H1 (cell line): ENCODE data around the gene TMED9. TPM values are rescaled to one million over a fixed set of nuclear protein-coding genes. Genes with fewer than 3 reads are reported as not detected.

Source experiments
- CTCF ChIA-PET: fragments of 300-600 bp; sonication (Branson Sonifier 250); formaldehyde crosslinking; loops from one replicate; lab custom pipeline; 2021; ENCODE audit not compliant: partially characterized antibody; lab: Charles Lee
- POLR2A ChIA-PET: fragments of 300-600 bp; sonication (Branson Sonifier 250); formaldehyde crosslinking; loops from one replicate; lab custom pipeline; 2021; ENCODE audit warnings: inconsistent platforms; ENCODE audit not compliant: partially characterized antibody; lab: Charles Lee
- DNase-seq, 2 experiments: peaks; one replicate each; pipeline versions ENCODE4 v3.0.0 to v3.0.0-alpha.2; 2010 to 2022; ENCODE audit warnings: low spot score in 2 of 2, low read depth in 1 of 2, mixed read lengths in 1 of 2
- FAIRE-seq: peaks from 2 replicates; lab custom pipeline; 2011; peaks lifted over from hg19 to GRCh38; lab: Jason Lieb, UNC
- H2AFZ ChIP-seq: 2 replicates; pipeline ENCODE4 v1.8.1; 2012; ENCODE audit warnings: low read length, inconsistent platforms
- H2AK5ac ChIP-seq: 2 replicates; pipeline ENCODE4 v1.6.1; 2013; ENCODE audit warnings: low read depth, low read length
- H2BK120ac ChIP-seq: replicated peaks from 2 replicates; pipeline ENCODE3; 2013; ENCODE audit warnings: low read depth, low read length, inconsistent platforms
- H2BK12ac ChIP-seq: 2 replicates; pipeline ENCODE4 v1.6.1; 2013; ENCODE audit warnings: low read depth, low read length
- H2BK15ac ChIP-seq: 2 replicates; pipeline ENCODE4 v1.6.1; 2013; ENCODE audit warnings: low read length
- H2BK20ac ChIP-seq: 2 replicates; pipeline ENCODE4 v1.6.1; 2013; ENCODE audit warnings: low read length
- H2BK5ac ChIP-seq: 2 replicates; pipeline ENCODE4 v1.6.1; 2013; ENCODE audit warnings: low read depth, low read length
- H3K14ac ChIP-seq: 2 replicates; pipeline ENCODE4 v1.6.1; 2013; ENCODE audit warnings: inconsistent platforms; ENCODE audit not compliant: insufficient read length
- H3K18ac ChIP-seq: 2 replicates; pipeline ENCODE4 v1.6.1; 2013; ENCODE audit warnings: low read length; ENCODE audit errors: extremely low read depth
- H3K23ac ChIP-seq: 2 replicates; pipeline ENCODE4 v1.6.1; 2013; ENCODE audit warnings: inconsistent platforms; ENCODE audit not compliant: insufficient read length
- H3K23me2 ChIP-seq: 2 replicates; pipeline ENCODE4 v1.6.1; 2013; ENCODE audit warnings: low read depth, low read length
- H3K27ac ChIP-seq: 2 replicates; pipeline ENCODE4 v1.6.1; 2011; ENCODE audit warnings: low read depth, low read length, inconsistent platforms
- H3K27me3 ChIP-seq, 4 experiments: replicated peaks in 1 of 4; 1 replicate in 1 of 4; 2 replicates in 3 of 4; pipeline versions ENCODE4 v1.6.1 to v1.8.1; 2011 to 2013; ENCODE audit warnings: low read length in 3 of 4, mild to moderate bottlenecking in 3 of 4, inconsistent platforms in 2 of 4, mixed read lengths in 2 of 4, moderate library complexity in 1 of 4; ENCODE audit not compliant: control insufficient read depth in 3 of 4, insufficient read depth in 3 of 4; ENCODE audit errors: extremely low read depth in 1 of 4
- H3K36me3 ChIP-seq, 4 experiments: 2 replicates each; pipeline versions ENCODE4 v1.6.1 to v1.8.1; 2011 to 2013; ENCODE audit warnings: mild to moderate bottlenecking in 4 of 4, low read length in 3 of 4, moderate library complexity in 2 of 4, control low read depth in 1 of 4, inconsistent platforms in 1 of 4; ENCODE audit not compliant: insufficient read depth in 4 of 4, control insufficient read depth in 2 of 4
- H3K4ac ChIP-seq: replicated peaks from 2 replicates; pipeline ENCODE3; 2013; ENCODE audit warnings: low read length, low read depth, mixed read lengths, inconsistent platforms; ENCODE audit not compliant: insufficient read length
- H3K4me1 ChIP-seq, 4 experiments: replicated peaks in 1 of 4; 1 replicate in 1 of 4; 2 replicates in 3 of 4; pipeline versions ENCODE4 v1.6.1 to v1.8.1; 2011 to 2013; ENCODE audit warnings: low read length in 3 of 4, inconsistent platforms in 2 of 4, mixed read lengths in 1 of 4; ENCODE audit not compliant: insufficient read depth in 4 of 4, control insufficient read depth in 3 of 4
- H3K4me2 ChIP-seq, 2 experiments: 2 replicates each; pipeline versions ENCODE4 v1.6.1 to v1.8.1; 2011 to 2013; ENCODE audit warnings: low read depth in 2 of 2, low read length in 2 of 2, control low read depth in 1 of 2, inconsistent platforms in 1 of 2, mild to moderate bottlenecking in 1 of 2; ENCODE audit not compliant: insufficient read depth in 1 of 2
- H3K4me3 ChIP-seq, 4 experiments: fragments of 200-600, 300-600 bp in 1 of 4; sonication (generic), shearing (Covaris generic), sonication (Bioruptor Twin) in 1 of 4; 2 replicates each; pipeline versions ENCODE4 v1.5.1 to v1.8.1; 2011 to 2016; ENCODE audit warnings: low read length in 4 of 4, low read depth in 3 of 4, control low read depth in 2 of 4, inconsistent platforms in 2 of 4, mild to moderate bottlenecking in 2 of 4, mixed read lengths in 1 of 4, moderate library complexity in 1 of 4; ENCODE audit not compliant: insufficient read depth in 2 of 4; ENCODE audit errors: extremely low read depth in 1 of 4
- H3K56ac ChIP-seq: replicated peaks from 2 replicates; pipeline ENCODE3; 2013; ENCODE audit warnings: low read depth, mild to moderate bottlenecking, mixed read lengths, low read length, inconsistent platforms; ENCODE audit not compliant: insufficient read length
- H3K79me1 ChIP-seq: 2 replicates; pipeline ENCODE4 v1.6.1; 2013; ENCODE audit warnings: low read depth, low read length, control low read depth
- H3K79me2 ChIP-seq, 2 experiments: 2 replicates each; pipeline versions ENCODE4 v1.6.1 to v1.8.1; 2012 to 2013; ENCODE audit warnings: low read length in 2 of 2, mild to moderate bottlenecking in 2 of 2, inconsistent platforms in 1 of 2; ENCODE audit not compliant: insufficient read depth in 2 of 2, control insufficient read depth in 1 of 2
- H3K9ac ChIP-seq, 4 experiments: replicated peaks in 1 of 4; 1 replicate in 1 of 4; 2 replicates in 3 of 4; pipeline versions ENCODE4 v1.6.1 to v1.8.1; 2011 to 2013; ENCODE audit warnings: low read depth in 3 of 4, low read length in 3 of 4, control low read depth in 2 of 4, mild to moderate bottlenecking in 2 of 4, moderate library complexity in 2 of 4, inconsistent platforms in 1 of 4; ENCODE audit errors: extremely low read depth in 1 of 4
- H3K9me3 ChIP-seq, 2 experiments: 2 replicates each; pipeline versions ENCODE4 v1.6.1 to v1.8.1; 2012 to 2013; ENCODE audit warnings: mild to moderate bottlenecking in 2 of 2, moderate library complexity in 2 of 2, control low read depth in 1 of 2, inconsistent platforms in 1 of 2, low read depth in 1 of 2, low read length in 1 of 2, mixed read lengths in 1 of 2; ENCODE audit not compliant: insufficient read depth in 2 of 2
- H4K20me1 ChIP-seq, 2 experiments: replicated peaks in 1 of 2; 2 replicates each; pipeline versions ENCODE3 to v1.8.1; 2011 to 2013; ENCODE audit warnings: inconsistent platforms in 2 of 2, low read length in 2 of 2, mild to moderate bottlenecking in 1 of 2; ENCODE audit not compliant: insufficient read depth in 2 of 2, control insufficient read depth in 1 of 2
- H4K5ac ChIP-seq: 2 replicates; pipeline ENCODE4 v1.6.1; 2013; ENCODE audit warnings: low read length, low read depth, mixed read lengths, inconsistent platforms; ENCODE audit not compliant: insufficient read length
- H4K8ac ChIP-seq: 2 replicates; pipeline ENCODE4 v1.8.0; 2013; ENCODE audit warnings: mild to moderate bottlenecking, moderate library complexity, low read length, inconsistent platforms; ENCODE audit not compliant: insufficient read depth; ENCODE audit errors: extremely low read depth
- H4K91ac ChIP-seq: replicated peaks from 2 replicates; pipeline ENCODE3; 2013; ENCODE audit warnings: low read length, mixed read lengths, inconsistent platforms; ENCODE audit not compliant: insufficient read length
- RNF2 ChIP-seq: fragments of 200-900, 300-1000 bp; sonication (generic); IDR thresholded peaks from 2 replicates; pipeline ENCODE4 v1.7.1; 2016; ENCODE audit warnings: borderline replicate concordance, low read depth, mild to moderate bottlenecking, antibody characterized with exemption, low read length; ENCODE audit not compliant: poor library complexity, severe bottlenecking; ENCODE audit errors: missing control alignments
- SIRT6 ChIP-seq: IDR thresholded peaks from one replicate; pipeline ENCODE4 v1.7.1; 2012; ENCODE audit warnings: low read length, inconsistent platforms
- TAF1 ChIP-seq: IDR thresholded peaks from 2 replicates; pipeline ENCODE4 v1.6.1; 2011; ENCODE audit warnings: mild to moderate bottlenecking, low read depth, low read length
- WGBS, 2 experiments: shearing (Covaris generic) in 1 of 2; methylation state at CpG; one replicate each; pipeline versions ENCODE4 v1.1.6 to v1.1.7; 2013 to 2015; ENCODE audit warnings: low lambda C conversion rate in 2 of 2, mixed read lengths in 2 of 2, inconsistent platforms in 1 of 2, low coverage in 1 of 2, missing lambda C conversion rate in 1 of 2; ENCODE audit not compliant: insufficient replicate concordance in 2 of 2, insufficient coverage in 1 of 2, insufficient read length in 1 of 2; ENCODE audit errors: extremely low coverage in 1 of 2, missing lambda C conversion rate in 1 of 2; 5-methylcytosine and 5-hydroxymethylcytosine counted together
- polyA plus RNA-seq, 7 experiments: library from polyadenylated mRNA; depleted of rRNA in 3 of 7; stranded (reverse) in 5 of 7; unstranded in 2 of 7; fragments of >200 nt in 5 of 7; fragments of 200-250 nt in 2 of 7; gene quantifications; 1 replicate in 5 of 7; 2 replicates in 1 of 7; 4 replicates in 1 of 7; pipeline versions ENCODE4 v1.2.1 to v1.2.3, GENCODE V29; 2011 to 2013; ENCODE audit warnings: missing spikeins in 2 of 7, mixed read lengths in 2 of 7
- total RNA-seq: library from RNA; stranded (reverse); fragmentation: NEBNext Ultra II Directional; extraction: Animal tissue kit (Norgen Biotek cat#: 25700); gene quantifications from 2 replicates; pipeline ENCODE4 v1.2.1, GENCODE V29; 2021

Gene TMED9
- total and polyA plus RNA-seq, 2 of the 8 experiments (the other 6 are each of a cell fraction or from before 2014, with no cell fraction given) = 130 to 160 TPM

GRCh38 chr5:177620560-177620959, 28.6 kb downstream of the TMED9 start:
- CTCF ChIA-PET = no interaction called here
- Histone ChIP-seq H2BK5ac (no peak overlapping the region), H3K18ac (no peak overlapping the region), H3K4me2 (no peak overlapping the region), H3K23ac (no peak overlapping the region), H2BK20ac (no peak overlapping the region), H3K27ac (no peak overlapping the region), H3K79me1 (no peaks in the 10 kb centered on the region), H3K4me3 (no peak overlapping the region), H4K8ac (no peak overlapping the region), H3K56ac (no peak overlapping the region), H3K23me2 (no peaks in the 10 kb centered on the region), H2BK12ac (no peak overlapping the region), H2BK120ac (no peak overlapping the region), H4K91ac (no peak overlapping the region), H3K9me3 (no peaks in the 10 kb centered on the region), H3K14ac (no peak overlapping the region), H3K4ac (no peak overlapping the region), H4K5ac (no peak overlapping the region), H3K79me2 (no peaks in the 10 kb centered on the region), H3K4me1 (no peaks in the 10 kb centered on the region), H4K20me1 (no peaks in the 10 kb centered on the region), H2BK15ac (no peak overlapping the region), H3K36me3 (peaks cover 0 to 14% (median 0%) of the 10 kb centered on the region in 4 experiments; a peak in 2 of 8 replicates), H3K27me3 (no peaks in the 10 kb centered on the region), H2AFZ (no peak overlapping the region), H3K9ac (no peak overlapping the region), H2AK5ac (no peak overlapping the region)
- WGBS, 2 experiments = 93% methylated on average over 2 of the region's 2 CpGs; no CpG with 5 or more reads in 1 of the 2 experiments
- FAIRE-seq (no peak), DNase-seq (no peak)
- POLR2A ChIA-PET = no interaction called here
- no peak for TF ChIP-seq RNF2
- no peak for TF ChIP-seq TAF1
- TF ChIP-seq SIRT6 = no peak
